Pulmonary artery endothelial cell (primary cell): ENCODE measurements around the gene EPHA4. TPM values are rescaled to one million over a fixed set of nuclear protein-coding genes. Genes with fewer than 3 reads are reported as not detected.

ENCODE experiments used
- DNase-seq: peaks from one replicate; pipeline ENCODE4 v3.0.0-alpha.2; 2011; ENCODE audit warnings: low read depth, low spot score
- total RNA-seq: library from RNA; depleted of rRNA; stranded (reverse); fragments of >200 nt; gene quantifications from 2 replicates; pipeline ENCODE4 v1.2.3, GENCODE V29; 2014

The EPHA4 gene
- total RNA-seq = 29.5 and 33.4 TPM in 2 replicates

DNA sequence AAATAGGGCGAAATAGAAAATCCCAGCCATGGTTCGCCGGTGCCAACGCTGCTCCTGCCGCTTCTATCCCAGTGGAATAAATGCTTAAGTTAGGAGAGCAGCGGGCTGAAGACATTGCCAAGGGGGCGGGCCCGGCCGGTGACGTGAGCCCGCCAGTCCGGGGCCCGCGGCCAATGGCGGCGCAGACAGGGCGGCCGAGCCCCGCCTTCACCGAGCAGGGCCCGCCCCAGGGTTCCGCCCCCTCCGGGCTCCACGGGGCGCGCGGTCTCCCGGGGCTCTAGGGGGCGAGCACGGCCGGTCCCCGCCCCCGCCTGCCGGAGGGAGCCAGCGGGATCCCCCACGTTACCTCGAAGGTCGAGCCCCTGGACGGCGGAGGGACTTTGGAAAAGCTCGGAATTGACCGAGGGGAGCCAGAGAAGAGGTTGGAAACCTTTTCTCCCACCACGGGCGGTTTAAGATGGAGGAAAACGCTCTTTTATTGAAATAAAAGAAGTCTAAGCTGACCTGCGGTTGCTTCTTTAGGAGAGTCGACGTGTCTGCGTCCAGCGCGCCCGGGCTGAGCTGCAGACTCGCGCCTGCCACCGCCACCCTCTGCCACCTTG, at the start of gene EPHA4:
Gene EPHA4 (minus strand): TSS at position 86 of the 602 bp plus-strand sequence. CDS start 56 bp downstream, at position 30.
- peak; percentile 75 for DNase-seq

GRCh38 chr2:221618007-221618406, 45.9 kb upstream of the EPHA4 start:
- no peak for DNase-seq

DNA sequence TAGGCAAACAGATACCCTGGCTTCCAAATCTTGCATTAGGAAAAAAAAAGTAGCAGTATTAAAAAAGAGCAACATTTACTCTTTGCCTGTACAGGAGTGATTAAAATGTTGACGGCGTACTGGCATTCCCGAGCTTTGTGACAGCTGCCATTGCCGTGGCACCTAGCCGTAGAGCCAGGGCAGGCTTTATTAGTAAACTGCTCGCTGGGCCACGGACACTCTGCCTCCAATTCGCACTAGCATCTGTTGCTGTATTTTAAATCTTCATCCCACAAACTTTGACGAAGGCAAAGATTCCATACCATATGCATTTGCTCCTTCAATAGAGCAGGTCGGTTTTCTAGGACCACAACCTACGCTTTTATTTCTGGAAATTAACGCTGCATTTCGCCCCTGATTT, 44.5 kb upstream of the EPHA4 start:
- no peak for DNase-seq

GRCh38 chr2:221614274-221614673, 42.2 kb upstream of the EPHA4 start:
- no peak for DNase-seq

DNA sequence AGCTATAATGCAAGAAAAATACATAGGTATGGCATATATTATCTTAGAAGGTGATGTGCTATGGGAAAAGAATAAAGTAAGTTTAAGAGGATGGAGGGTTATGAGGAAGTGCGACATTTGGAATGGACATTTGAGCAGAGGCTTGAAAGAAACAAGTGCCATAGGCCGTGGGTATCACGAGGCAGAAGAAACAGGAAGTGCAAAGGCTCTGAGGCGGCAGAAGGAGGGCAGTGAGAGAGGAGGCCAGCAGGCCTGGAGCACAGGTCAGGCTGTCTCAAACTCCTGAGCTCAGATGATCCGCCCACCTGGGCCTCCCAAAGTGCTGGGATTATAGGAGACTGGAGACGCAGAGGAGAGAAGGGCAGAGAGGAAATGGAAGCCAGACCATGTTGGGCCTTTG, 40.7 kb upstream of the EPHA4 start:
- DNase-seq = no peak

GRCh38 chr2:221612161-221612560, 40.1 kb upstream of the EPHA4 start:
- DNase-seq = no peak

DNA sequence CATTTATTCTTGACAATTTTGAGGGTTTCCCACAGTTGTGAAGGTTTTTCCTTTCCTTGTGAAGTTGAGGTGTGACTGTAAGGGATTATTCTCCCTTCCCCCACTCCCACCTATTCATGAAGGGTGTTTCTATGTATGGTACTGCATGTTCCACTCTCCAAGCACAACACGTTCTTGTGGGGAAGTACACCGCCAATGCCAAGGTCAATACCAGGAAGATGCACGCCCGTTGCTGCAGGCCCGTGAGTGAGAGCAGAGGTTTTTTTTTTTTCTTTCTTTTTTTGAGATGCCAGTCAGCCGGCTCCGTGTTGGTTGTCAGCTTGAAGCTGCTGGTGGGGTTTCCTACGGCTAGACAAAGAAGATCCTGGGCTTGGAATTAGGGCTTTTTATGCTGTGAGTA, 38.6 kb upstream of the EPHA4 start:
- DNase-seq = no peak

- no peak for DNase-seq
Observed at GRCh38 chr2:221610255-221610654, 38.2 kb upstream of the EPHA4 start.

- no peak for DNase-seq
Observed at GRCh38 chr2:221608442-221608841, 36.3 kb upstream of the EPHA4 start.

DNA sequence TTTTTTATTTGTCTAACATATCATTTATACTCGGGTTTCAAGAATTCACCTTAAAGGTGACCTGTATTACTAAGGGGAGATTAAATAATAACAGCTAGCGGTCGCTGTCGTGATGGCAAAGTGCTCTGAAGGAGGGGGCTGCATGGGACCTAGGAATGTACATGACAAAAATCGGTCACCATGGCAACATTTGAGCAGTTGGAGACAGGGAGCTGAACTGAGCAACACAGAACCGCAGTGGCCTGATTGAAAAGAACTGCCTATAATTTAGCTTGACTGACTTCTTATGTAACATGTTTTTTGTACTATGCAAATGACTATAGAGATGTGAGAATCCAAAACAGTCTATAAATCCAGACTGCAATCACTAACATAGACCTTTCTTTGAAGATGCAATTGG, 34.3 kb upstream of the EPHA4 start:
- no peak for DNase-seq

DNA sequence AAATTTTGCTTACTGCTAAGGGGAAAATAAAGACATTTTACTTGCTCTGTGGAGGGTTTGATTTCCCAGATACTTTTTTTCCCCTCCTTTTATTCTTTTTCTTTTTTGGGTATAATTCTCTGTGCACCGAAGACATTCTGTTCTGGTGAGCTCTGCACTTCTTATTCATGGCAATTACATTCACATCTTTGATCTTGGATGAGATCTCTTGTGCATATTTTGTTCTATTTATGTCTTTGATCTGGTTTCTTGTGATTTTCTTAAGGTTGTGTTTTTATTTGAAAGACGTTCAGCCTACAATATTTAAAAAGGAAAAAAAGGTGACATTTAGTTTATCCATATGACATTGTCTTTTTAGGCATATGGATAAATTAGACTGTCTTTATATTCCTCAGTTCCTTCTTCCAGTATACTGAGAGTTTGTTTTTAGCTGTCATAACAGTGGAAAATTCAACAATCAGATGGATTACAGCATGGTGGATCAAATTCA, 33.7 kb upstream of the EPHA4 start:
- no peak for DNase-seq

- no peak for DNase-seq
Observed at GRCh38 chr2:221602938-221603337, 30.8 kb upstream of the EPHA4 start.

DNA sequence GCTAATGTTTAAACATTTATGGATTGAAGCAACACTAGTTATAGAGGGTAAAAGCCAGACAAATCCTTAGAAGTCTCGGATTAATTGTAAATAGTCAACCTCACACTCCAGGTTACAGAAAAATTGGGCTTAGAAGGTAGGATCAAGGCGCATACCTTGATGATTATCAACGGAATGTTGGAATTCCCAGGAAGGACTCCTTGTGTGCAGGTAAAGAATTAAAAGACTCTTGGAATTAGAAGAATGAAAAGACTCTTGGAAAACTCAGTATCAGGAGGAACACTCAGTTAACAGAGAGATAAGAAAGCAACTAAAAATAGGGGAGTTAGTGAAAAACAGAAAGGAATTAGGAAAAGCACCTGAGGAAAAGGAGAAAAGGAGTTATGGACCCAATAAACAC, 29.3 kb upstream of the EPHA4 start:
- DNase-seq = no peak

- DNase-seq = no peak
Observed at GRCh38 chr2:221600388-221600787, 28.3 kb upstream of the EPHA4 start.

GRCh38 chr2:221596192-221596591, 24.1 kb upstream of the EPHA4 start:
- DNase-seq = no peak

- no peak for DNase-seq
Observed at GRCh38 chr2:221590861-221591365, 18.8 kb upstream of the EPHA4 start.

DNA sequence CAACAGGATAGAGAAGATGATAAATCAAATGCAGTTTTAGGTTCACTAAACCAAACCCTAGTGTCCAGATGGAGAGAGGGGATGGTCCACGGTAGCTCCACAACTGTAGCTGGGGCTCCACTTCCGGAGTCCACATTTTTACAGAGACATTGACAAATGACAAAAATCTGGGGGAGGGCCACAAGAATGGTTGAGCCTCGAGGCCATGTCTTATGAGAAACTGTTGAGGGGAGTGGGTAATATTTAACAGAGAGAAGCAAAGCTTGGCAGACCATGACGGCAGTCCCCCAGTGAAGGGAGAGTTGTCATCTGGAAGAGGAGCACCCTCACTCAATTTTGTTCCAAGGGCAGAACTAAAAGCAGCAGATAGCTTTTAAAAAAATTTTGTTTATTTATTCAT, 17.6 kb upstream of the EPHA4 start:
- DNase-seq = no peak

DNA sequence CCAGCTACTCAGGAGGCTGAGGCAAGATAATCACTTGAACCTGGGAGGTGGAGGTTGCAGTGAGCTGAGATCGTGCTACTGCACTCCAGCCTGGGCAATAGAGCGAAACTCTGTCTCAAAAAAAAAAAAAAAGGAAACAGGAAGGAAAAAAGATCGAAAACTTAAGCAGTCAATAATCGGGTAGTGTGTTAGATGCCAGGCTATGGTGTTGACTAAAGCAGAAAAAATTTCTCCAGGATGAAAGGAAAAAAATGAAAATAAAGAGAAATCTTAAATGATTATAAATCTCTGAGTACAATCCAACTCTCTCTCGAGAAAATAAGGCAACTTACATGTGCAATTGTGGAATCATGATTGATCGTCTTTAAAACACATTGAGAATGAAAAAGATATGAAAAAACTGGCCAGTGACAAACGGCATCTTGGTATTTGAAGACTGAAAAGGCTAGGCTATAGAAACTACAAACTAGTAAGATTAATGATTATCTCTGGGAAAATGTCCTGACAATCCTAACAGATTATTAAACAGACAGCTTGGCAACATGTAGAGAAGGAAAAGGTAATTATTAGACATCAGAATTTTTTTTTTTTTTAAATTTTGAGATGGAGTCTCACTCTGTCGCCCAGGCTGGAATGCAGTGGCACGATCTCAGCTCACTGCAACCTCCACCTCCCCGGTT, 16.3 kb upstream of the EPHA4 start:
- no peak for DNase-seq

DNA sequence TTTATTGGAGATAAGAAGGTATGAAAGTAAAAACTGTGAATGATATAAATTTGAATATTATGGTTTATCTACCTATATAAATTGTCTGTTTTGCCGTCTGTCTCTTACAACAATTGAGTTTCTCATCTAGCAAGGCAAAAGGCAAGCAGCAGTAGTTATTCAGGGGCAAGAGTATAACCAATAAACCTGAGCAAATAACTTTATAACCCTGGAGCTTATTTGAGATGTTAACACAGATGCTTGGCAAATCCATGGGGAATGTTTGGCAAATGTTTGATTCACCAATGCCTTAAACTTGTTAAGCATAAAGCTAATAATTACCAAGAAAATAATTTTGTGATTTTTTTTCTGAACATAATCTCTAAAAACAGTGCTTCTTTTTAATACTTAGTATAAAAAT, 9.9 kb upstream of the EPHA4 start:
- no peak for DNase-seq

DNA sequence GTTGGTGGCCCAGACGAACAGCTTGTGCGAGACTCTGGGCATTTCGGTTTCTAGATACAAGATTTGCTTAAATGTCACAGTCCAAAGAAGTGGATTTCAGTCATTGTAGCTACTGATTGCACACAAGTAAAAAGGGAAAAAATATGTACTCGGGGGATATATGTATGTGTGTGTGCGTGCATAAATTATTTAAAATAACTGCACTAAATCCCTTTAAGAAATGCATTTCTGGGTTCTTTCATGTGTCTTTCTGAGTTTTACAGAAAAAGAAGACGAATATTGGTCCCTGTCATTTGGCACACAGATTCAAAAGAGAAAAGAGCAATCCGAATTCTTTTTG, 2.1 kb upstream of the EPHA4 start:
- DNase-seq = no peak

GRCh38 chr2:221573430-221574230, 1.5 kb upstream of the EPHA4 start:
- DNase-seq = no peak

DNA sequence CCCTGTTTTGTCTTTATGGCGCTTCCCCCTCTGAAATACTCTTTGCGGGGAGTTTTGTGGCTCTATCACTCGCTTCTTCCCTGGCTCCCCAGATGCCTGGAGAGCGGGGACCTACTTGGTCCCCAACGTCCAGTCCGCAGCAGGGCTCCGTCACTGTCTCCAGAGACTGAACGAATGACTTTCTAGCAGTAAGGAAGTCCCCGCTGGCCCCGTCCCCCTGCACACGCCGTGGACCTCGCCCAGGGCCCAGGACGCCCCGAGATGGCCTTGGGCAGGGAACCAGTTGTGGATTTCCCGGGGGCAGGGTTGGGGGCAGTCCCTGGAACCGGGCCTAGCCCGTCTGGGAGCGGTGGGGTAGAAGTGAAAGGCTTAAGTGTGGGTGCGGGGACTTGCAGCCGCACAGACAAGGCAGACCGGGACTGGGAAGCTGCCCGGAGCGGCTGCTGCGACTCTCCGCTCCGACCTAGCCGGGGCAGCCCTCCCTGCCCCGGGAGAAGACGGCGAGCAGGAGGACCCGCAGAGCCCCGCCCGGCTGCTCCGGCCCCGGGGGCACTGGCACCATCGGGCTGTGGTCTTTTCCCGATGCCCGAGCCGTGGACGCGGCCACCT, 821 bp upstream of the EPHA4 start:
- DNase-seq = no peak
